Mononuclear cell (primary cell): Measurements from ENCODE around the gene KLHL20. TPM values are rescaled to one million over a fixed set of nuclear protein-coding genes. Genes with fewer than 3 reads are reported as not detected.
"Not testable (repeated sequence)": the region's sequence is repeated elsewhere in the genome, so short reads cannot be mapped to it uniquely, and the experiment has no call there.

Experiments used
- H3K27me3 ChIP-seq: 2 replicates; pipeline ENCODE4 v1.6.0; 2011; ENCODE audit warnings: low read length, control low read depth; ENCODE audit not compliant: insufficient read depth
- H3K4me1 ChIP-seq: 2 replicates; pipeline ENCODE4 v1.5.1; 2011; ENCODE audit warnings: mild to moderate bottlenecking, low read length, control low read depth; ENCODE audit not compliant: insufficient read depth
- H3K4me3 ChIP-seq: 2 replicates; pipeline ENCODE4 v1.5.1; 2011; ENCODE audit warnings: mild to moderate bottlenecking, low read length, moderate library complexity
- H3K9me3 ChIP-seq: 2 replicates; pipeline ENCODE4 v1.5.1; 2011; ENCODE audit warnings: low read depth, mild to moderate bottlenecking, control low read depth, low read length
- total RNA-seq: library from RNA; depleted of rRNA; stranded (reverse); fragments of >200 nt; gene quantifications from one replicate; pipeline ENCODE4 v1.2.3, GENCODE V29; 2012

Gene KLHL20
- total RNA-seq, 1 donor, result 31.8 TPM

DNA sequence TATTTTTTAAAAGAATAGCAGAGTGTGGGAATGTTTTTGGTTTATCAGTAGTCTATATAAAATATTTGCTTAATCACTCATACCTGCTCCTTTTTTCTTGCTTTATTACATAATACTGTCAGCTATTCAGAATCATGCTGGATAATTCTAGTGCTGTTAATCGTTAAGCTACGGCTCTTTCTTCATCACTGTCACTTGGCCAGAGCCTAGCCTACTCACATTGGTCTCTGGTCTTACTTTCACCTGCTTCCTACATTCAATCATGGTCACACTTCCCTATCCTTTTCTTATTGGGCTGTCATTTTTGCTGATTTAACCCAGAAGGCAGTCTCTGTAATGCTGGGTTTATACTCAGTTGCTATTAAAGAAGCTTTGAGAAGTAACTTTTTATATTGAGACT, 2.5 kb downstream of the KLHL20 start:
- no peak overlapping the region for H3K4me3 ChIP-seq
- peaks cover 4% of the 10 kb centered on the region for H3K4me1 ChIP-seq
- peaks cover 11% of the 10 kb centered on the region for H3K27me3 ChIP-seq
- H3K9me3 ChIP-seq, result no peaks in the 10 kb centered on the region

GRCh38 chr1:173731331-173731730, 16.6 kb downstream of the KLHL20 start:
- H3K9me3 ChIP-seq, H3K4me1 ChIP-seq: not testable (repeated sequence)

GRCh38 chr1:173733912-173734311, 19.1 kb downstream of the KLHL20 start:
- Histone ChIP-seq H3K27me3 (no peaks in the 10 kb centered on the region), H3K4me1 (no peaks in the 10 kb centered on the region), H3K4me3 (no peak overlapping the region), H3K9me3 (no peaks in the 10 kb centered on the region)

More at GRCh38 chr1:173731331-173731730, 16.6 kb downstream of the KLHL20 start:
- H3K4me3 ChIP-seq, H3K27me3 ChIP-seq: not testable (repeated sequence)

DNA sequence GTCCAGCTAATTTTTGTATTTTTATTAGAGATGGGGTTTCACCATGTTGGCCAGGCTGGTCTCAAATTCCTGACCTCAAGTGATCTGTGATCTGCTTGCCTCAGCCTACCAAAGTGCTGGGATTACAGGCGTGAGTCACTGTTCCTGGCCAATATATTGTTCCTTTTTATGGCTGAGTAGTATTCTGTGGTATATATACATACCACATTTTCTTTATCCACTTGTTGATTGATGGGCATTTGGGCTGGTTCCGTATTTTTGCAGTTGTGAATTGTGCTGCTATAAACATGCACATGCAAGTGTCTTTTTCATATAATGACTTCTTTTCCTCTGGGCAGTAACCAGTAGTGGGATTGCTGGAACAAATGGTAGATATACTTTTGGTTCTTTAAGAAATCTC, 21.3 kb downstream of the KLHL20 start:
- not testable (repeated sequence) for H3K4me3 ChIP-seq, H3K4me1 ChIP-seq, H3K27me3 ChIP-seq, H3K9me3 ChIP-seq

- no peak overlapping the region for H3K4me3 ChIP-seq
- no peaks in the 10 kb centered on the region for H3K27me3 ChIP-seq
- H3K9me3 ChIP-seq, result no peaks in the 10 kb centered on the region
- H3K4me1 ChIP-seq, result no peaks in the 10 kb centered on the region
Measured at GRCh38 chr1:173742203-173742886, 27.6 kb downstream of the KLHL20 start.

- no peaks in the 10 kb centered on the region for H3K27me3 ChIP-seq
- no peaks in the 10 kb centered on the region for H3K4me1 ChIP-seq
- H3K4me3 ChIP-seq, result no peak overlapping the region
- H3K9me3 ChIP-seq, result no peaks in the 10 kb centered on the region
Measured at GRCh38 chr1:173744651-173745050, 29.9 kb downstream of the KLHL20 start.

- Histone ChIP-seq H3K4me3 (no peak overlapping the region), H3K27me3 (no peaks in the 10 kb centered on the region), H3K4me1 (no peaks in the 10 kb centered on the region)
Measured at GRCh38 chr1:173749137-173749536, 34.4 kb downstream of the KLHL20 start.

GRCh38 chr1:173753830-173754229, 39.0 kb downstream of the KLHL20 start:
- Histone ChIP-seq H3K27me3 (no peaks in the 10 kb centered on the region), H3K4me3 (no peak overlapping the region), H3K9me3 (no peaks in the 10 kb centered on the region), H3K4me1 (no peaks in the 10 kb centered on the region)

More at GRCh38 chr1:173749137-173749536, 34.4 kb downstream of the KLHL20 start:
- no peaks in the 10 kb centered on the region for H3K9me3 ChIP-seq

DNA sequence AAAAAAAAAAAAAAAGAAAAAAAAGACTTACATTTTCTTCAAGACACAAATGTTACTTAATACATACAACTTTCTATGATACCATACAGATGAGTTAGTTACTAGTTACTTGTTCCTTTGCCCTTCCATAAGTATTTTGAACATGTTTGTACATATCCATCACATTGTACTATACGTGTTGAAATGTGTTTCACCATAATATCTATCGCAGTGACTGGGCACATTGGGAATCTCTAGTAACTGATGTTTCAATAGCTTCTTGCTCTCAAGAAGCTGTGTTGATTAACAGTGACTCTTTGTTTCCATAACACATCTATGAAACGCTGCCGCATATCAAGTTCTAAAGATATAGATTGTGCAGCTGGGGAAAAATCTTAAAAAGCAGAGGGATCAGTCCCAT, 42.9 kb downstream of the KLHL20 start:
- H3K27me3 ChIP-seq, result no peaks in the 10 kb centered on the region
- H3K9me3 ChIP-seq, result no peaks in the 10 kb centered on the region
- no peak overlapping the region for H3K4me3 ChIP-seq
- H3K4me1 ChIP-seq, result no peaks in the 10 kb centered on the region

- H3K4me1 ChIP-seq, result no peaks in the 10 kb centered on the region
- H3K4me3 ChIP-seq, result no peak overlapping the region
- no peaks in the 10 kb centered on the region for H3K27me3 ChIP-seq
- no peaks in the 10 kb centered on the region for H3K9me3 ChIP-seq
Measured at GRCh38 chr1:173758110-173758509, 43.3 kb downstream of the KLHL20 start.

- Histone ChIP-seq H3K9me3 (no peaks in the 10 kb centered on the region), H3K4me1 (no peaks in the 10 kb centered on the region), H3K4me3 (no peak overlapping the region), H3K27me3 (no peaks in the 10 kb centered on the region)
Measured at GRCh38 chr1:173758980-173759379, 44.2 kb downstream of the KLHL20 start.

DNA sequence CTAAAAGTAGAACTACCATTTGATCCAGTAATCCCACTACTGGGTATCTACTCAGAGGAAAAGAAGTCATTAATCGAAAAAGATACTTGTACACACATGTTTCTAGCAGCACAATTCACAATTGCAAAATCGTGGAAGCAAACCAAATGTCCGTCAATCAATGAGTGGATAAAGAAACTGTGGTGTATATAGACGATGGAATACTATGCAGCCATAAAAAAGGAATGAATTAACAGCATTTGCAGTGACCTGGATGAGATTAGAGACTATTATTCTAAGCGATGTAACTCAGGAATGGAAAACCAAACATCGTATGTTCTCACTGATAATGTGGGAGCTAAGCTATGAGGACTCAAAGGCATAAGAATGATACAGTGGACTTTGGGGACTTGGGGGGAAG, 49.5 kb downstream of the KLHL20 start:
- H3K9me3 ChIP-seq, H3K4me1 ChIP-seq, H3K27me3 ChIP-seq, H3K4me3 ChIP-seq: not testable (repeated sequence)

- H3K9me3 ChIP-seq, result no peaks in the 10 kb centered on the region
- H3K4me3 ChIP-seq, result no peak overlapping the region
- H3K27me3 ChIP-seq, result no peaks in the 10 kb centered on the region
- no peaks in the 10 kb centered on the region for H3K4me1 ChIP-seq
Measured at GRCh38 chr1:173768206-173768605, 53.4 kb downstream of the KLHL20 start.

GRCh38 chr1:173768827-173769226, 54.0 kb downstream of the KLHL20 start:
- Histone ChIP-seq H3K4me1 (no peaks in the 10 kb centered on the region), H3K4me3 (no peak overlapping the region), H3K9me3 (no peaks in the 10 kb centered on the region), H3K27me3 (no peaks in the 10 kb centered on the region)

DNA sequence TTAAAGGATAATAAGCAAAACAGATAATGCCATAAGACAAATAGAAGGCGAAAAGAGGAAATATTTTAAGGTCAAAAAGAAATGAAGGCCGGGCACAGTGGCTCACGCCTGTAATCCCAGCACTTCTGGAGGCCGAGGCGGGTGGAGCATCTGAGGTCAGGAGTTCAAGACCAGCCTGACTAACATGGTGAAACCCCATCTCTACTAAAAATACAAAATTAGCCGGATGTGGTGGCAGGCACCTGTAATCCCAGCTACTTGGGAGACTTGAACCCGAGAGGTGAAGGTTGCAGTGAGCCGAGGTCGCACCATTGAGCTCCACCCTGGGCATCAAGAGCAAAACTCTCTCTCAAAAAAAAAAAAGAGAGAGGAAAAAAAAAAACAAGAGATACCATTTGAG, 55.5 kb downstream of the KLHL20 start:
- H3K4me1 ChIP-seq, H3K27me3 ChIP-seq, H3K9me3 ChIP-seq, H3K4me3 ChIP-seq: not testable (repeated sequence)

- no peak overlapping the region for H3K4me3 ChIP-seq
- H3K4me1 ChIP-seq, result no peaks in the 10 kb centered on the region
- H3K9me3 ChIP-seq, result no peaks in the 10 kb centered on the region
- no peaks in the 10 kb centered on the region for H3K27me3 ChIP-seq
Measured at GRCh38 chr1:173771560-173771959, 56.8 kb downstream of the KLHL20 start.
